Left lung (tissue), 10 donors: ENCODE results near the gene ZBTB21. TPM values are rescaled to one million over a fixed set of nuclear protein-coding genes. Genes with fewer than 3 reads are reported as not detected.

Source experiments
- ATAC-seq: fragments of 200-7000 bp; cut with Tn5 transposase; one replicate; pipeline ENCODE4 v1.9.1; 2020; ENCODE audit warnings: moderate library complexity
- DNase-seq, 4 donors: peaks; one replicate each; pipeline ENCODE4 v3.0.0-alpha.2; 2013 to 2020
- H3K27ac ChIP-seq, 2 donors: fragments of 200-600 bp; sonication (generic) in 1 of 2; one replicate each; pipeline versions ENCODE4 v1.5.0 to v1.8.0; 2020 to 2021
- H3K27me3 ChIP-seq, 2 donors: fragments of 200-600 bp; sonication (generic) in 1 of 2; one replicate each; pipeline versions ENCODE4 v1.5.0 to v1.8.0; 2020 to 2021
- H3K36me3 ChIP-seq, 2 donors: fragments of 200-600 bp; sonication (generic) in 1 of 2; one replicate each; pipeline versions ENCODE4 v1.5.0 to v1.8.0; 2020 to 2021
- H3K4me1 ChIP-seq, 2 donors: fragments of 200-600 bp; one replicate each; pipeline ENCODE4 v1.8.0; 2021
- H3K4me3 ChIP-seq, 2 donors: fragments of 200-600 bp; sonication (generic) in 1 of 2; one replicate each; pipeline versions ENCODE4 v1.5.0 to v1.8.0; 2020 to 2021; ENCODE audit warnings: mild to moderate bottlenecking in 1 of 2
- H3K9me3 ChIP-seq, 2 donors: fragments of 200-600 bp; sonication (generic) in 1 of 2; one replicate each; pipeline versions ENCODE4 v1.5.0 to v1.8.0; 2020 to 2021
- CTCF ChIP-seq, 2 donors: fragments of 200-600 bp; sonication (generic) in 1 of 2; IDR thresholded peaks; one replicate each; pipeline versions ENCODE4 v1.5.0 to v1.8.0; 2021; ENCODE audit warnings: antibody characterized with exemption in 2 of 2
- intact Hi-C, 2 donors: fragments of 100-400 bp; cut with DNase I; formaldehyde crosslinking; loops; one replicate each; pipeline versions ENCODE4 v1.11.2 to v1.14.2; 2022
- polyA plus RNA-seq, 6 donors: library from polyadenylated mRNA; unstranded; fragments of 120-200 nt; gene quantifications; one replicate each; pipeline ENCODE4 v1.2.1, GENCODE V29; 2013; ENCODE audit not compliant: insufficient read length in 6 of 6
- total RNA-seq, 2 donors: library from RNA; stranded (reverse); fragmentation: NEBNext Ultra II Directional; extraction: Animal tissue kit (Norgen Biotek cat#: 25700); gene quantifications; one replicate each; pipeline ENCODE4 v1.2.1, GENCODE V29; 2021
- donor health status: DM: no; HTN: yes; CAD: no.
- donor health status: DM: no; HTN: no; CAD: no.

ZBTB21 gene
- total and polyA plus RNA-seq, 8 donors, result 9.2 to 13.9 (median 10.7) TPM

DNA sequence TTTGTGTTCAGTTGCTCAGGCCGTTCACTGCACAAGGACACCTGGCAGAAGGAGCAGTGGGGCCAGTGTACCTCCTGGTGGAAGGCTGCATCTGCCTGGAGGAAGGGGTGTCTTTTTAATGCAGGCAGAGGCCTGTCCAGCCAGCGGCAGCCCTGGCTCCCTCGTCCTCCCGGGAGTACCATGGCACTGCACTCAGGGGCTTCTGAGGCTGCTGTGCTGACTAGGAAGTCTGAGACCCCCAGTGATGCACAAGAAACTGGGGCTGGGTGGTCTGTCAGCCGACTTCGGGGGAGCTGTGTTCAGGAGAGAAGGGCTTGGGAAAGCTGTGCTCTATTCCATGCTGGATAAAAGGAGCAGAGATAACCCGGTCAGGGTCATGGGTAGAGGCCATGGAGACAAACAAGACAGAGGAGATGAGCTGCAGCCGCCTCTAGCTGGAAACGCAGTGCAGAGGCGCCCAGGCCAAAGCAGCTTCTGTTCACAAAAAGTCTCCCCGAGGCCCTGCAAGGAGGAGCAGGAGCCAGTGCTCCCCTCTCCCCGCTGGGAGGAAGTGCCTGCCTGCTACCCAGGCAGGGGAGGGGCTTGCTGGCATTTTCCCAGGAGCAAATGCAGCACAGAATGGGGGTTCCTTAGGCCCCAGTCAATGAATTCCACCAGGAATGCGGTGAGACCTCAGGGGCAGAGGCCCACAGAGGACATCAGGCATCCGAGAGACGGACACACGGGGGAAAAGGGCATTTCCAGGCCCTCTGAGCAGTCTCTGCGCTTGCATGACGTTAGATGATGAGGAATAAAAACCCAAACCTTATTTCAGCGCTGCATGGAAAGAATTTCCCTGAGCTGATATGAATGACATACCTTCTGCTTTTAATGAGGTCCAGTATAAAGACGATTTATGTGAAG, 39.2 kb downstream of the ZBTB21 start:
- H3K9me3 ChIP-seq, result no peaks in the 10 kb centered on the region
- H3K27me3 ChIP-seq, result no peaks in the 10 kb centered on the region
- no peak overlapping the region for H3K27ac ChIP-seq
- no peaks in the 10 kb centered on the region for H3K36me3 ChIP-seq
- H3K4me1 ChIP-seq, result peaks cover 0 to 10% of the 10 kb centered on the region in 2 donors
- DNase-seq (peak in 1 of 4 donors; percentile 35), ATAC-seq (no peak)
- H3K4me3 ChIP-seq, result no peak overlapping the region
- intact Hi-C loops, result no loop called here
- no peak for TF ChIP-seq CTCF (IDR thresholded peaks at IDR 0.05)

- H3K27ac ChIP-seq, result no peak overlapping the region
- H3K4me3 ChIP-seq, result no peak overlapping the region
- intact Hi-C loops, result no loop called here
- no peaks in the 10 kb centered on the region for H3K36me3 ChIP-seq
- ATAC-seq, result no peak
- no peak for TF ChIP-seq CTCF (IDR thresholded peaks at IDR 0.05)
- peaks cover 0 to 10% of the 10 kb centered on the region in 2 donors for H3K4me1 ChIP-seq
- no peaks in the 10 kb centered on the region for H3K9me3 ChIP-seq
- DNase-seq, result peak in 1 of 4 donors; percentile 12
- no peaks in the 10 kb centered on the region for H3K27me3 ChIP-seq
These were observed 40.1 kb downstream of the ZBTB21 start for GRCh38 chr21:41970106-41970391.

GRCh38 chr21:41967708-41968107, 42.5 kb downstream of the ZBTB21 start:
- DNase-seq (peak in 1 of 4 donors; percentile 42), ATAC-seq (no peak)
- TF ChIP-seq CTCF (IDR thresholded peaks at IDR 0.05), result no peak
- Histone ChIP-seq H3K9me3 (no peaks in the 10 kb centered on the region), H3K36me3 (no peaks in the 10 kb centered on the region), H3K27me3 (no peaks in the 10 kb centered on the region), H3K4me1 (no peaks in the 10 kb centered on the region), H3K27ac (peak overlapping the region in 1 of 2 donors; percentile 13), H3K4me3 (no peak overlapping the region)
- intact Hi-C loops, result no loop called here

GRCh38 chr21:41966872-41967621, 43.1 kb downstream of the ZBTB21 start:
- Histone ChIP-seq H3K4me1 (no peaks in the 10 kb centered on the region), H3K4me3 (no peak overlapping the region), H3K27ac (no peak overlapping the region), H3K27me3 (no peaks in the 10 kb centered on the region), H3K36me3 (no peaks in the 10 kb centered on the region), H3K9me3 (no peaks in the 10 kb centered on the region)
- ATAC-seq, result no peak
- TF ChIP-seq CTCF (IDR thresholded peaks at IDR 0.05), result no peak
- DNase-seq, result peak in 1 of 4 donors; percentile 58
- intact Hi-C loops, result no loop called here
